ENCODE results near the gene ROR2.

The ROR2 gene

GRCh38 chr9:91664663-91665062 lies 285.4 kb downstream of the ROR2 start:
- Mint-ChIP-seq H3K36me3 (no peaks in the 10 kb centered on the region), H3K27ac (no peak overlapping the region), H3K4me3 (no peak overlapping the region), H3K9me3 (no peaks in the 10 kb centered on the region), H3K27me3 (peaks cover 15 to 21% of the 10 kb centered on the region in 2 donors), H3K4me1 (no peaks in the 10 kb centered on the region)
- ATAC-seq (replicated peaks) (no peak), DNase-seq (no peak)

GRCh38 chr9:91663858-91664257 lies 286.2 kb downstream of the ROR2 start:
- Mint-ChIP-seq H3K4me1 (no peaks in the 10 kb centered on the region), H3K9me3 (no peaks in the 10 kb centered on the region), H3K4me3 (no peak overlapping the region), H3K36me3 (no peaks in the 10 kb centered on the region), H3K27me3 (peaks cover 9 to 18% of the 10 kb centered on the region in 2 donors), H3K27ac (no peak overlapping the region)
- ATAC-seq (replicated peaks) (no peak), DNase-seq (no peak)

GRCh38 chr9:91661451-91661850 lies 288.6 kb downstream of the ROR2 start:
- Mint-ChIP-seq H3K4me1 (peaks cover 0 to 4% of the 10 kb centered on the region in 2 donors), H3K27ac (no peak overlapping the region), H3K27me3 (peaks cover 25 to 41% of the 10 kb centered on the region in 2 donors), H3K9me3 (no peaks in the 10 kb centered on the region), H3K36me3 (no peaks in the 10 kb centered on the region), H3K4me3 (no peak overlapping the region)
- ATAC-seq (replicated peaks) = no peak
- no peak for DNase-seq

- no peak for DNase-seq
- ATAC-seq (replicated peaks) = no peak
- no peak overlapping the region for H3K4me3 Mint-ChIP-seq
- no peaks in the 10 kb centered on the region for H3K36me3 Mint-ChIP-seq
- peaks cover 0 to 4% of the 10 kb centered on the region in 2 donors for H3K4me1 Mint-ChIP-seq
- no peaks in the 10 kb centered on the region for H3K9me3 Mint-ChIP-seq
- H3K27me3 Mint-ChIP-seq = peaks cover 28 to 48% of the 10 kb centered on the region in 2 donors
- no peak overlapping the region for H3K27ac Mint-ChIP-seq
These were observed 289.5 kb downstream of the ROR2 start for GRCh38 chr9:91660521-91660920.

GRCh38 chr9:91659529-91660495 lies 290.2 kb downstream of the ROR2 start:
- peak; percentile 61 to 77 for ATAC-seq (replicated peaks)
- no peak for DNase-seq
- Mint-ChIP-seq H3K9me3 (no peaks in the 10 kb centered on the region), H3K4me1 (peaks cover 0 to 4% of the 10 kb centered on the region in 2 donors), H3K4me3 (no peak overlapping the region), H3K27me3 (peaks cover 29 to 52% of the 10 kb centered on the region in 2 donors), H3K36me3 (no peaks in the 10 kb centered on the region), H3K27ac (no peak overlapping the region)

- H3K27ac Mint-ChIP-seq = no peak overlapping the region
- H3K4me3 Mint-ChIP-seq = no peak overlapping the region
- no peaks in the 10 kb centered on the region for H3K9me3 Mint-ChIP-seq
- ATAC-seq (replicated peaks) = peak in 1 of 2 donors; percentile 54
- DNase-seq = no peak
- peaks cover 0 to 4% of the 10 kb centered on the region in 2 donors for H3K4me1 Mint-ChIP-seq
- H3K27me3 Mint-ChIP-seq = peaks cover 26 to 46% of the 10 kb centered on the region in 2 donors
- no peaks in the 10 kb centered on the region for H3K36me3 Mint-ChIP-seq
These were observed 291.4 kb downstream of the ROR2 start for GRCh38 chr9:91658513-91659105.

GRCh38 chr9:91657501-91657900 lies 292.5 kb downstream of the ROR2 start:
- peak overlapping the region; percentile 9 for H3K27ac Mint-ChIP-seq
- ATAC-seq (replicated peaks) (no peak), DNase-seq (no peak)
- H3K9me3 Mint-ChIP-seq = no peaks in the 10 kb centered on the region
- peaks cover 0 to 4% of the 10 kb centered on the region in 2 donors for H3K4me1 Mint-ChIP-seq
- peaks cover 26 to 45% of the 10 kb centered on the region in 2 donors for H3K27me3 Mint-ChIP-seq
- H3K36me3 Mint-ChIP-seq = no peaks in the 10 kb centered on the region
- H3K4me3 Mint-ChIP-seq = no peak overlapping the region

- no peaks in the 10 kb centered on the region for H3K9me3 Mint-ChIP-seq
- DNase-seq (no peak), ATAC-seq (replicated peaks) (no peak)
- no peaks in the 10 kb centered on the region for H3K36me3 Mint-ChIP-seq
- H3K4me3 Mint-ChIP-seq = no peak overlapping the region
- no peak overlapping the region for H3K27ac Mint-ChIP-seq
- peaks cover 26 to 45% of the 10 kb centered on the region in 2 donors for H3K27me3 Mint-ChIP-seq
- peaks cover 0 to 4% of the 10 kb centered on the region in 2 donors for H3K4me1 Mint-ChIP-seq
These were observed 294.4 kb downstream of the ROR2 start for GRCh38 chr9:91655658-91656057.

GRCh38 chr9:91655215-91655614 lies 294.8 kb downstream of the ROR2 start:
- Mint-ChIP-seq H3K36me3 (no peaks in the 10 kb centered on the region), H3K4me1 (peaks cover 0 to 4% of the 10 kb centered on the region in 2 donors), H3K27me3 (peaks cover 27 to 45% of the 10 kb centered on the region in 2 donors), H3K27ac (no peak overlapping the region), H3K4me3 (no peak overlapping the region), H3K9me3 (no peaks in the 10 kb centered on the region)
- ATAC-seq (replicated peaks) (no peak), DNase-seq (no peak)

- no peaks in the 10 kb centered on the region for H3K36me3 Mint-ChIP-seq
- DNase-seq = no peak
- H3K4me3 Mint-ChIP-seq = no peak overlapping the region
- peaks cover 30 to 45% of the 10 kb centered on the region in 2 donors for H3K27me3 Mint-ChIP-seq
- H3K4me1 Mint-ChIP-seq = peaks cover 0 to 4% of the 10 kb centered on the region in 2 donors
- no peak for ATAC-seq (replicated peaks)
- H3K9me3 Mint-ChIP-seq = no peaks in the 10 kb centered on the region
- H3K27ac Mint-ChIP-seq = no peak overlapping the region
These were observed 295.5 kb downstream of the ROR2 start for GRCh38 chr9:91654527-91654926.

GRCh38 chr9:91647371-91647770 lies 302.7 kb downstream of the ROR2 start:
- ATAC-seq (replicated peaks) (peak in 1 of 2 donors; percentile 29), DNase-seq (no peak)
- no peaks in the 10 kb centered on the region for H3K36me3 Mint-ChIP-seq
- no peak overlapping the region for H3K4me3 Mint-ChIP-seq
- peaks cover 25 to 31% of the 10 kb centered on the region in 2 donors for H3K27me3 Mint-ChIP-seq
- no peaks in the 10 kb centered on the region for H3K9me3 Mint-ChIP-seq
- peaks cover 14 to 18% of the 10 kb centered on the region in 2 donors for H3K4me1 Mint-ChIP-seq
- H3K27ac Mint-ChIP-seq = no peak overlapping the region

GRCh38 chr9:91646702-91647101 lies 303.3 kb downstream of the ROR2 start:
- Mint-ChIP-seq H3K27me3 (peaks cover 25 to 31% of the 10 kb centered on the region in 2 donors), H3K36me3 (peaks cover 0 to 1% of the 10 kb centered on the region in 2 donors), H3K27ac (no peak overlapping the region), H3K4me3 (no peak overlapping the region), H3K9me3 (no peaks in the 10 kb centered on the region), H3K4me1 (peaks cover 14 to 18% of the 10 kb centered on the region in 2 donors)
- DNase-seq (no peak), ATAC-seq (replicated peaks) (no peak)

GRCh38 chr9:91644433-91644832 lies 305.6 kb downstream of the ROR2 start:
- Mint-ChIP-seq H3K4me3 (no peak overlapping the region), H3K9me3 (peaks cover 3 to 4% of the 10 kb centered on the region in 2 donors), H3K27me3 (peaks cover 31 to 33% of the 10 kb centered on the region in 2 donors), H3K4me1 (peaks cover 14 to 18% of the 10 kb centered on the region in 2 donors), H3K36me3 (peaks cover 0 to 12% of the 10 kb centered on the region in 2 donors), H3K27ac (no peak overlapping the region)
- DNase-seq = no peak
- no peak for ATAC-seq (replicated peaks)

- ATAC-seq (replicated peaks) (peak in 1 of 2 donors; percentile 46), DNase-seq (no peak)
- Mint-ChIP-seq H3K4me1 (peaks cover 14 to 18% of the 10 kb centered on the region in 2 donors), H3K27ac (no peak overlapping the region), H3K36me3 (peaks cover 0 to 12% of the 10 kb centered on the region in 2 donors), H3K4me3 (no peak overlapping the region), H3K9me3 (peaks cover 3 to 4% of the 10 kb centered on the region in 2 donors), H3K27me3 (peaks cover 29 to 32% of the 10 kb centered on the region in 2 donors)
These were observed 306.4 kb downstream of the ROR2 start for GRCh38 chr9:91643481-91644077.

All from stimulated activated naive B cell treated with anti-CD40 and anti-IgM and Interleukin-4, amounts not matched to agents 10 μg/mL and 1 μg/mL and 100 μg/mL, for 72 hours (primary cell).